Measurements from ENCODE around the gene STAG3.
"Not testable (repeated sequence)": the region's sequence is repeated elsewhere in the genome, so short reads cannot be mapped to it uniquely, and the experiment has no call there.

The STAG3 gene

GRCh38 chr7:100208911-100209408, 31.2 kb downstream of the STAG3 start:
- DNase-seq, result no peak
- TF ChIP-seq GATA1 (IDR thresholded peaks at IDR 0.05; ENCODE audit: low read depth, low read length), result no peak
- no peak for TF ChIP-seq POLR2A (IDR thresholded peaks at IDR 0.05; ENCODE audit: low read length)

- no peak for DNase-seq
- TF ChIP-seq POLR2A (IDR thresholded peaks at IDR 0.05; ENCODE audit: low read length) (no peak), GATA1 (IDR thresholded peaks at IDR 0.05; ENCODE audit: low read depth, low read length) (no peak)
Observed at GRCh38 chr7:100209493-100209892, 31.8 kb downstream of the STAG3 start.

- TF ChIP-seq GATA1 (IDR thresholded peaks at IDR 0.05; ENCODE audit: low read depth, low read length), result no peak
- TF ChIP-seq POLR2A (IDR thresholded peaks at IDR 0.05; ENCODE audit: low read length), result no peak
- DNase-seq, result no peak
Observed at GRCh38 chr7:100210805-100211204, 33.1 kb downstream of the STAG3 start.

GRCh38 chr7:100211342-100211780, 33.6 kb downstream of the STAG3 start:
- no peak for DNase-seq
- TF ChIP-seq POLR2A (IDR thresholded peaks at IDR 0.05; ENCODE audit: low read length) (no peak), GATA1 (IDR thresholded peaks at IDR 0.05; ENCODE audit: low read depth, low read length) (no peak)

GRCh38 chr7:100212631-100213286, 35.0 kb downstream of the STAG3 start:
- no peak for DNase-seq
- TF ChIP-seq POLR2A (IDR thresholded peaks at IDR 0.05; ENCODE audit: low read length) (no peak), GATA1 (IDR thresholded peaks at IDR 0.05; ENCODE audit: low read depth, low read length) (no peak)

GRCh38 chr7:100213672-100214071, 36.0 kb downstream of the STAG3 start:
- TF ChIP-seq POLR2A (IDR thresholded peaks at IDR 0.05; ENCODE audit: low read length), result no peak
- TF ChIP-seq GATA1 (IDR thresholded peaks at IDR 0.05; ENCODE audit: low read depth, low read length), result no peak
- no peak for DNase-seq

- not testable (repeated sequence) for DNase-seq
Observed at GRCh38 chr7:100214356-100214755, 36.6 kb downstream of the STAG3 start.

- no peak for TF ChIP-seq POLR2A (IDR thresholded peaks at IDR 0.05; ENCODE audit: low read length)
- no peak for TF ChIP-seq GATA1 (IDR thresholded peaks at IDR 0.05; ENCODE audit: low read depth, low read length)
- no peak for DNase-seq
Observed at GRCh38 chr7:100215895-100216294, 38.2 kb downstream of the STAG3 start.

- DNase-seq, result peak; percentile 56 to 79
Observed at GRCh38 chr7:100217934-100218333, 40.2 kb downstream of the STAG3 start.

GRCh38 chr7:100219271-100219737, 41.6 kb downstream of the STAG3 start:
- no peak for DNase-seq
- TF ChIP-seq POLR2A (IDR thresholded peaks at IDR 0.05; ENCODE audit: low read length), result no peak
- no peak for TF ChIP-seq GATA1 (IDR thresholded peaks at IDR 0.05; ENCODE audit: low read depth, low read length)

GRCh38 chr7:100219801-100220585, 42.3 kb downstream of the STAG3 start, which contains the start of gene PVRIG:
Gene PVRIG, plus strand, starts transcription at chr7:100219949. Its CDS starts 22 bp downstream, at chr7:100219971.
- DNase-seq, result not testable (repeated sequence)

- TF ChIP-seq GATA1 (IDR thresholded peaks at IDR 0.05; ENCODE audit: low read depth, low read length) (no peak), POLR2A (IDR thresholded peaks at IDR 0.05; ENCODE audit: low read length) (no peak)
- no peak for DNase-seq
Observed at GRCh38 chr7:100220586-100221230, 43.0 kb downstream of the STAG3 start.

GRCh38 chr7:100221231-100221718, 43.6 kb downstream of the STAG3 start:
- TF ChIP-seq GATA1 (IDR thresholded peaks at IDR 0.05; ENCODE audit: low read depth, low read length) (no peak), POLR2A (IDR thresholded peaks at IDR 0.05; ENCODE audit: low read length) (no peak)
- DNase-seq, result no peak

GRCh38 chr7:100221767-100222444, 44.2 kb downstream of the STAG3 start:
- no peak for DNase-seq
- no peak for TF ChIP-seq GATA1 (IDR thresholded peaks at IDR 0.05; ENCODE audit: low read depth, low read length)
- no peak for TF ChIP-seq POLR2A (IDR thresholded peaks at IDR 0.05; ENCODE audit: low read length)
